HepG2 (cell line): ENCODE results near the gene RASGRF1. TPM values are rescaled to one million over a fixed set of nuclear protein-coding genes. Genes with fewer than 3 reads are reported as not detected.
A peak's percentile ranks its signal among the peaks of the same experiment; 100 is the strongest.

ENCODE experiments used
- ADNP ChIP-seq: sonication (generic); formaldehyde crosslinking; IDR thresholded peaks from 2 replicates; pipeline ENCODE4 v1.4.0; 2020; ENCODE audit warnings: missing genetic modification reagents
- FOXP1 ChIP-seq, 2 experiments: fragments of 450-650 bp in 1 of 2; IDR thresholded peaks; 2 replicates each; pipeline ENCODE4 v1.6.1; 2017 to 2018; ENCODE audit warnings: antibody characterized with exemption in 1 of 2
- HHEX ChIP-seq: IDR thresholded peaks from 2 replicates; pipeline ENCODE4 v1.6.1; 2016; ENCODE audit warnings: control low read depth
- MYC ChIP-seq: sonication (generic); formaldehyde crosslinking; IDR thresholded peaks from 2 replicates; pipeline ENCODE4 v1.9.0; 2021; ENCODE audit warnings: missing genetic modification reagents, borderline replicate concordance
- MYNN ChIP-seq: sonication (generic); formaldehyde crosslinking; IDR thresholded peaks from 2 replicates; pipeline ENCODE4 v1.4.0; 2020; ENCODE audit warnings: mild to moderate bottlenecking, low read depth, missing genetic modification reagents
- NFAT5 ChIP-seq: sonication (generic); formaldehyde crosslinking; IDR thresholded peaks from 2 replicates; pipeline ENCODE4 v1.4.0; 2020; ENCODE audit warnings: missing genetic modification reagents
- NFE2 ChIP-seq: sonication (generic); formaldehyde crosslinking; IDR thresholded peaks from 2 replicates; pipeline ENCODE4 v1.4.0; 2020; ENCODE audit warnings: missing genetic modification reagents
- PRDM4 ChIP-seq: sonication (generic); formaldehyde crosslinking; IDR thresholded peaks from 2 replicates; pipeline ENCODE4 v1.9.0; 2021; ENCODE audit warnings: missing genetic modification reagents, borderline replicate concordance
- SETDB1 ChIP-seq: sonication (generic); formaldehyde crosslinking; IDR thresholded peaks from 2 replicates; pipeline ENCODE4 v1.5.1; 2020; ENCODE audit warnings: missing genetic modification reagents, mild to moderate bottlenecking, borderline replicate concordance
- SOX5 ChIP-seq: IDR thresholded peaks from 2 replicates; pipeline ENCODE4 v1.6.1; 2016; ENCODE audit warnings: borderline replicate concordance
- TBX3 ChIP-seq: fragments of 450-650 bp; IDR thresholded peaks from 2 replicates; pipeline ENCODE4 v1.6.1; 2017; ENCODE audit warnings: antibody characterized with exemption, mild to moderate bottlenecking, inconsistent platforms, borderline replicate concordance
- ZFP90 ChIP-seq: sonication (generic); formaldehyde crosslinking; IDR thresholded peaks from 2 replicates; pipeline ENCODE4 v1.8.0; 2022; ENCODE audit warnings: missing genetic modification reagents, mild to moderate bottlenecking, inconsistent platforms, borderline replicate concordance
- ZNF34 ChIP-seq: sonication (generic); formaldehyde crosslinking; IDR thresholded peaks from 2 replicates; pipeline ENCODE4 v1.4.0; 2020; ENCODE audit warnings: mild to moderate bottlenecking, missing genetic modification reagents, borderline replicate concordance
- ZNF557 ChIP-seq: sonication (generic); formaldehyde crosslinking; IDR thresholded peaks from 2 replicates; pipeline ENCODE4 v1.4.0; 2020; ENCODE audit warnings: missing genetic modification reagents
- ZNF768 ChIP-seq: sonication (generic); formaldehyde crosslinking; IDR thresholded peaks from 2 replicates; pipeline ENCODE4 v1.4.0; 2020; ENCODE audit warnings: missing genetic modification reagents
- polyA plus RNA-seq, 8 experiments: library from polyadenylated mRNA; depleted of rRNA in 3 of 8; stranded (reverse) in 7 of 8; unstranded in 1 of 8; fragments of >200 nt; fragmentation: Illumina TruSeq in 4 of 8; extraction: Trizol in 4 of 8; gene quantifications; 2 replicates each; pipeline versions ENCODE4 v1.2.1 to v1.2.3, GENCODE V29; 2011 to 2016; ENCODE audit warnings: low read depth in 4 of 8, missing spikeins in 1 of 8, mixed read lengths in 1 of 8; ENCODE audit not compliant: insufficient read depth in 1 of 8
- total RNA-seq, 5 experiments: library from RNA; depleted of rRNA; stranded (reverse); fragments of >200 nt; fragmentation: Illumina TruSeq; extraction: Trizol; gene quantifications; 2 replicates each; pipeline ENCODE4 v1.2.3, GENCODE V29; 2016; ENCODE audit warnings: low read depth in 1 of 5
- TF ChIP-seq, protein P1 (sequence below): IDR thresholded peaks from 2 replicates; pipeline ENCODE4 v1.6.1; 2012; ENCODE audit warnings: low read depth, low read length, improper control_type of control experiment
- TF ChIP-seq, protein P2 (sequence below): sonication (generic); formaldehyde crosslinking; IDR thresholded peaks from 2 replicates; pipeline ENCODE4 v1.4.0; 2020; ENCODE audit warnings: missing genetic modification reagents, mild to moderate bottlenecking, borderline replicate concordance
- TF ChIP-seq, protein P3 (sequence below): sonication (generic); formaldehyde crosslinking; IDR thresholded peaks from 2 replicates; pipeline ENCODE4 v1.5.0; 2020; ENCODE audit warnings: missing genetic modification reagents, mild to moderate bottlenecking, borderline replicate concordance

The RASGRF1 gene
- total and polyA plus RNA-seq, 2 of the 13 experiments (the other 11 are each of a cell fraction or from before 2014, with no cell fraction given): 0.55 to 3.0 TPM

GRCh38 chr15:78985859-78986475 lies 104.6 kb downstream of the RASGRF1 start (continued):
- TF ChIP-seq, protein P1, sequence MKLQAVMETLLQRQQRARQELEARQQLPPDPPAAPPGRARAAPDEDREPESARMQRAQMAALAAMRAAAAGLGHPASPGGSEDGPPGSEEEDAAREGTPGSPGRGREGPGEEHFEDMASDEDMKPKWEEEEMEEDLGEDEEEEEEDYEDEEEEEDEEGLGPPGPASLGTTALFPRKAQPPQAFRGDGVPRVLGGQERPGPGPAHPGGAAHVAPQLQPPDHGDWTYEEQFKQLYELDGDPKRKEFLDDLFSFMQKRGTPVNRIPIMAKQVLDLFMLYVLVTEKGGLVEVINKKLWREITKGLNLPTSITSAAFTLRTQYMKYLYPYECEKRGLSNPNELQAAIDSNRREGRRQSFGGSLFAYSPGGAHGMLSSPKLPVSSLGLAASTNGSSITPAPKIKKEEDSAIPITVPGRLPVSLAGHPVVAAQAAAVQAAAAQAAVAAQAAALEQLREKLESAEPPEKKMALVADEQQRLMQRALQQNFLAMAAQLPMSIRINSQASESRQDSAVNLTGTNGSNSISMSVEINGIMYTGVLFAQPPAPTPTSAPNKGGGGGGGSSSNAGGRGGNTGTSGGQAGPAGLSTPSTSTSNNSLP: no peak
- TF ChIP-seq SETDB1 (CRISPR knock-in tag) (no peak), FOXP1 (IDR thresholded peaks at IDR 0.05) (0 out of 2 replicates have a peak, but pooled peaks have one; percentile 11), FOXP1 (CRISPR knock-in tag; IDR thresholded peaks at IDR 0.05) (peak; percentile 50; the same call in 1 of the 2 replicates), HHEX (CRISPR knock-in tag) (no peak), NFAT5 (CRISPR knock-in tag) (no peak), ADNP (CRISPR knock-in tag) (no peak), MYC (CRISPR knock-in tag) (no peak), ZNF557 (CRISPR knock-in tag) (no peak), TBX3 (peak; percentile 70; the same call in 1 of the 2 replicates), PRDM4 (CRISPR knock-in tag) (no peak), SOX5 (CRISPR knock-in tag) (peak; percentile 13; the same call in 1 of the 2 replicates), ZNF34 (CRISPR knock-in tag) (no peak), ZFP90 (CRISPR knock-in tag) (no peak), NFE2 (CRISPR knock-in tag) (no peak), ZNF768 (CRISPR knock-in tag) (no peak), MYNN (CRISPR knock-in tag) (no peak)
- TF ChIP-seq, protein P2, sequence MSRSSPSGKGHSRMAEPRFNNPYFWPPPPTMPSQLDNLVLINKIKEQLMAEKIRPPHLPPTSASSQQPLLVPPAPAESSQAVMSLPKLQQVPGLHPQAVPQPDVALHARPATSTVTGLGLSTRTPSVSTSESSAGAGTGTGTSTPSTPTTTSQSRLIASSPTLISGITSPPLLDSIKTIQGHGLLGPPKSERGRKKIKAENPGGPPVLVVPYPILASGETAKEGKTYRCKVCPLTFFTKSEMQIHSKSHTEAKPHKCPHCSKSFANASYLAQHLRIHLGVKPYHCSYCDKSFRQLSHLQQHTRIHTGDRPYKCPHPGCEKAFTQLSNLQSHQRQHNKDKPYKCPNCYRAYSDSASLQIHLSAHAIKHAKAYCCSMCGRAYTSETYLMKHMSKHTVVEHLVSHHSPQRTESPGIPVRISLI (CRISPR knock-in tag): peak; percentile 51; the same call in 1 of the 2 replicates
- TF ChIP-seq, protein P3, sequence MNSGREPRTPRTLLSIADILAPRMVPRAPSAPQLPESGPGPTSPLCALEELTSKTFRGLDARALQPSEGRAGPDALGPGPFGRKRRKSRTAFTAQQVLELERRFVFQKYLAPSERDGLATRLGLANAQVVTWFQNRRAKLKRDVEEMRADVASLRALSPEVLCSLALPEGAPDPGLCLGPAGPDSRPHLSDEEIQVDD: no peak
